ENCODE measurements around the gene HTR3A.

The HTR3A gene

GRCh38 chr11:113991170-113991569 lies 16.3 kb downstream of the HTR3A start:
- H3K36me3 ChIP-seq (ENCODE audit: insufficient read depth), result no peaks in the 10 kb centered on the region
- no peak overlapping the region for H3K4me3 ChIP-seq (IDR thresholded peaks at IDR 0.05; ENCODE audit: insufficient read depth, low read depth, low read length)
- H4K20me1 ChIP-seq (ENCODE audit: insufficient read depth), result no peaks in the 10 kb centered on the region
- TF ChIP-seq, protein P1, sequence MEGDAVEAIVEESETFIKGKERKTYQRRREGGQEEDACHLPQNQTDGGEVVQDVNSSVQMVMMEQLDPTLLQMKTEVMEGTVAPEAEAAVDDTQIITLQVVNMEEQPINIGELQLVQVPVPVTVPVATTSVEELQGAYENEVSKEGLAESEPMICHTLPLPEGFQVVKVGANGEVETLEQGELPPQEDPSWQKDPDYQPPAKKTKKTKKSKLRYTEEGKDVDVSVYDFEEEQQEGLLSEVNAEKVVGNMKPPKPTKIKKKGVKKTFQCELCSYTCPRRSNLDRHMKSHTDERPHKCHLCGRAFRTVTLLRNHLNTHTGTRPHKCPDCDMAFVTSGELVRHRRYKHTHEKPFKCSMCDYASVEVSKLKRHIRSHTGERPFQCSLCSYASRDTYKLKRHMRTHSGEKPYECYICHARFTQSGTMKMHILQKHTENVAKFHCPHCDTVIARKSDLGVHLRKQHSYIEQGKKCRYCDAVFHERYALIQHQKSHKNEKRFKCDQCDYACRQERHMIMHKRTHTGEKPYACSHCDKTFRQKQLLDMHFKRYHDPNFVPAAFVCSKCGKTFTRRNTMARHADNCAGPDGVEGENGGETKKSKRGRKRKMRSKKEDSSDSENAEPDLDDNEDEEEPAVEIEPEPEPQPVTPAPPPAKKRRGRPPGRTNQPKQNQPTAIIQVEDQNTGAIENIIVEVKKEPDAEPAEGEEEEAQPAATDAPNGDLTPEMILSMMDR (conservative IDR thresholded peaks at IDR 0.05; ENCODE audit: low read depth, low read length), result no peak
- H3K4me2 ChIP-seq, result no peak overlapping the region
- no peaks in the 10 kb centered on the region for H3K27me3 ChIP-seq (ENCODE audit: insufficient read depth, low read depth)
- no peak overlapping the region for H2AFZ ChIP-seq (ENCODE audit: low read depth)
- no peaks in the 10 kb centered on the region for H3K4me1 ChIP-seq (ENCODE audit: low read depth, poor library complexity, severe bottlenecking)
- no peak overlapping the region for H3K9ac ChIP-seq
- no peaks in the 10 kb centered on the region for H3K79me2 ChIP-seq (ENCODE audit: insufficient read depth, low read depth)
- H3K27ac ChIP-seq, result no peak overlapping the region

GRCh38 chr11:113991718-113992458 lies 17.0 kb downstream of the HTR3A start:
- no peak overlapping the region for H2AFZ ChIP-seq (ENCODE audit: low read depth)
- H3K4me2 ChIP-seq, result no peak overlapping the region
- H3K4me3 ChIP-seq (IDR thresholded peaks at IDR 0.05; ENCODE audit: insufficient read depth, low read depth, low read length), result no peak overlapping the region
- TF ChIP-seq, protein P1 (conservative IDR thresholded peaks at IDR 0.05; ENCODE audit: low read depth, low read length), result no peak
- no peak overlapping the region for H3K27ac ChIP-seq
- H3K27me3 ChIP-seq (ENCODE audit: insufficient read depth, low read depth), result no peaks in the 10 kb centered on the region
- H3K79me2 ChIP-seq (ENCODE audit: insufficient read depth, low read depth), result no peaks in the 10 kb centered on the region
- no peaks in the 10 kb centered on the region for H3K36me3 ChIP-seq (ENCODE audit: insufficient read depth)
- H3K4me1 ChIP-seq (ENCODE audit: low read depth, poor library complexity, severe bottlenecking), result no peaks in the 10 kb centered on the region
- no peaks in the 10 kb centered on the region for H4K20me1 ChIP-seq (ENCODE audit: insufficient read depth)
- H3K9ac ChIP-seq, result no peak overlapping the region

DNA sequence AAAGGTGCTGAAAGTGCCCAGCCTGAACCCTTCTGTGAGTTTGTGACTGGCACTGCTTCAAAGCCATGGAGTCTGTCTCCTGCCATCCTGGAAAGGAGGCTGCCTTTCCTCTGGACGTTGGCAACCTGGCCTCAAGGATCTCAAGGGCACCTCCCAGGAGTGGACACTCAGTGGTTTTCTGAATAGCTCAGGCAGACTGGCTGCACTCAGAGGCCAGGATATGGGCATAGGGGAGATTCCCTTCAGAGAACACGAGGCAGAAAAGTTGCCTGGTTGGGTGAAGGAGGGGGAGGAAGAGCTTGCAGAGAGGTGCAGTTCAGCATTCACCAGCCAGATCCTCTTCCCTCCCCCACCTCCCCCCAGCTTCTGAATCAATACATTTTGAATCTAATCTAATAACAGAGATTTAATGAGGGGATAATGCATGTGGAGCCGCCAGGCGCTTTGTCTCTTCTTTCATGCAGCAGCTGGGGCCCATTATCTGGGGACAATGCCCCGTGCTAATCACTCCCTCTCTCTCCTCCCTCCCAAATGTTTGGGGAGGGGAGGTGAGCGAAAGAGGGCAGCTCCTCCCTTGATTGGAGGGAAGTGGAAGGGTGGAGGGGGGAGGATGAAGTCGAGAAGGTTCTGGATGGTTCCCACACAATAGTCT lies 17.7 kb downstream of the HTR3A start:
- no peaks in the 10 kb centered on the region for H4K20me1 ChIP-seq (ENCODE audit: insufficient read depth)
- H3K27ac ChIP-seq, result no peak overlapping the region
- TF ChIP-seq, protein P1 (conservative IDR thresholded peaks at IDR 0.05; ENCODE audit: low read depth, low read length), result no peak
- H3K4me1 ChIP-seq (ENCODE audit: low read depth, poor library complexity, severe bottlenecking), result no peaks in the 10 kb centered on the region
- H3K79me2 ChIP-seq (ENCODE audit: insufficient read depth, low read depth), result no peaks in the 10 kb centered on the region
- H3K36me3 ChIP-seq (ENCODE audit: insufficient read depth), result no peaks in the 10 kb centered on the region
- H3K9ac ChIP-seq, result no peak overlapping the region
- no peak overlapping the region for H3K4me3 ChIP-seq (IDR thresholded peaks at IDR 0.05; ENCODE audit: insufficient read depth, low read depth, low read length)
- no peak overlapping the region for H3K4me2 ChIP-seq
- no peak overlapping the region for H2AFZ ChIP-seq (ENCODE audit: low read depth)
- H3K27me3 ChIP-seq (ENCODE audit: insufficient read depth, low read depth), result no peaks in the 10 kb centered on the region

- Histone ChIP-seq H2AFZ (ENCODE audit: low read depth) (no peak overlapping the region), H3K27ac (no peak overlapping the region), H3K36me3 (ENCODE audit: insufficient read depth) (no peaks in the 10 kb centered on the region), H3K4me1 (ENCODE audit: low read depth, poor library complexity, severe bottlenecking) (no peaks in the 10 kb centered on the region), H3K27me3 (ENCODE audit: insufficient read depth, low read depth) (no peaks in the 10 kb centered on the region), H4K20me1 (ENCODE audit: insufficient read depth) (no peaks in the 10 kb centered on the region), H3K4me3 (IDR thresholded peaks at IDR 0.05; ENCODE audit: insufficient read depth, low read depth, low read length) (no peak overlapping the region), H3K79me2 (ENCODE audit: insufficient read depth, low read depth) (no peaks in the 10 kb centered on the region), H3K4me2 (no peak overlapping the region), H3K9ac (no peak overlapping the region)
- TF ChIP-seq, protein P1 (conservative IDR thresholded peaks at IDR 0.05; ENCODE audit: low read depth, low read length), result peak; percentile 75
Measured at GRCh38 chr11:113994077-113994954, 19.4 kb downstream of the HTR3A start.

Data from KMS-11 (cell line).